NCI-H1092 treated with DMSO at 0.1 percent for 48 hours (cell line): ENCODE results near the gene OTUB1.
"Not testable (repeated sequence)": the region's sequence is repeated elsewhere in the genome, so short reads cannot be mapped to it uniquely, and the experiment has no call there.

Experiments
- DNase-seq: peaks from one replicate; lab custom pipeline; 2025; lab: John Stamatoyannopoulos, UW

OTUB1 gene

GRCh38 chr11:64044730-64045393 is 58.6 kb downstream of the OTUB1 start:
- peak; percentile 78 for DNase-seq

- DNase-seq: no peak
These were observed 59.5 kb downstream of the OTUB1 start for GRCh38 chr11:64045700-64046099.

GRCh38 chr11:64047373-64047772 is 61.1 kb downstream of the OTUB1 start:
- DNase-seq: not testable (repeated sequence)
